Esophagus (tissue), 2 donors: ENCODE results near the gene PTGER3. TPM values are rescaled to one million over a fixed set of nuclear protein-coding genes. Genes with fewer than 3 reads are reported as not detected.

ENCODE experiments used
- H3K27ac ChIP-seq, 2 donors: one replicate each; pipeline ENCODE4 v1.5.1; 2013; ENCODE audit warnings: low read depth in 2 of 2, mild to moderate bottlenecking in 2 of 2, inconsistent platforms in 1 of 2, low read length in 1 of 2, moderate library complexity in 1 of 2
- H3K27me3 ChIP-seq, 2 donors: one replicate each; pipeline ENCODE4 v1.6.1; 2013; ENCODE audit warnings: low read length in 2 of 2, control low read depth in 1 of 2, mild to moderate bottlenecking in 1 of 2; ENCODE audit not compliant: insufficient read depth in 2 of 2, control insufficient read depth in 1 of 2
- H3K36me3 ChIP-seq, 2 donors: one replicate each; pipeline ENCODE4 v1.6.1; 2013; ENCODE audit warnings: low read length in 1 of 2; ENCODE audit not compliant: control insufficient read depth in 2 of 2, insufficient read depth in 2 of 2
- H3K4me1 ChIP-seq, 2 donors: one replicate each; pipeline ENCODE4 v1.6.1; 2013; ENCODE audit warnings: low read length in 1 of 2; ENCODE audit not compliant: control insufficient read depth in 2 of 2, insufficient read depth in 2 of 2
- H3K4me3 ChIP-seq, 2 donors: one replicate each; pipeline ENCODE4 v1.5.1; 2013; ENCODE audit warnings: low read length in 2 of 2, mild to moderate bottlenecking in 2 of 2, low read depth in 1 of 2, moderate library complexity in 1 of 2
- H3K9me3 ChIP-seq, 2 donors: one replicate each; pipeline ENCODE4 v1.6.1; 2013; ENCODE audit warnings: mild to moderate bottlenecking in 2 of 2, low read depth in 1 of 2, low read length in 1 of 2, moderate library complexity in 1 of 2; ENCODE audit not compliant: control insufficient read depth in 2 of 2, insufficient read depth in 1 of 2
- WGBS, 2 donors: extraction: QIAGEN DNeasy Blood & Tissue Kit; methylation state at CpG; one replicate each; pipeline ENCODE4 v1.1.7; 2013; 5-methylcytosine and 5-hydroxymethylcytosine counted together
- polyA plus RNA-seq, 2 donors: library from polyadenylated mRNA; stranded (reverse); fragments of 200-250 nt; gene quantifications; one replicate each; pipeline ENCODE4 v1.2.3, GENCODE V29; 2013
- donor health status: healthy with polysubstance abuse.
- donor health status: Bipolar disorder and iron deficiency.

PTGER3 gene
- polyA plus RNA-seq, 2 donors: 0.29 to 1.1 TPM

DNA sequence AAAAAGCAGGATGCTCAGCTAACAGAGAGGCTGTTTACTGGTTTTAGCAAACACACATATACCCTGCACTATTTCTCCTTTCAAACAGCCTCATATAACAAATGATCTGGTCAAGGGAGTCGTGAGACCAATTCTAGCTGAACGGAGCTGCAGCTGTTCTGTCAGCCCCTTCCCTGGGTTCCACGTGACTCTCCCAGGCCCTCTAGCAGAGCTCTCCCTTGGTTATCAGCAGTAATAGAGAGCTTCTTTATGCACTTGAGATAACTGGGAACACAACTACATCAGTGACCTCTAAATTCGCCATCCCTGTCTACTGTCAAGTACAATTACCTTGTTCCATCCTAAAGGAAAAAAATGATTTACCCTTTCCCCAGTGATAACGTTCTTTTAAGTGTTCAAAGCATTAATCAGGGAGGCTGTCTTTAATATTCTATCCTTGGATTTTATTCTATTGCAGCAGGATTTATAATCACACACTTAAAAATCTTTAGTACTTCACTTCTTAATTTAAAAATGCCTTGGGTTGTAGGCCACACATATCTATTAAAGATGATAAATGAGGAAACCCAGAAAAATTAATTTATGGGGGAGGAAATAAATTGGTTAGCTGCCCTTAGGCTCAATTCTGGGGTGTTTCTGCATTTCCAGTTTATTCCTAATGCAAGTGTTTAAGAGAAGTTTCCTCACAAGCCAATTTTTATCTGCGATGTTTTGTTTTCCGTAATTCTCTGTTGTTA is 28.2 kb downstream of the PTGER3 start:
- Histone ChIP-seq H3K36me3 (no peaks in the 10 kb centered on the region), H3K9me3 (no peaks in the 10 kb centered on the region), H3K4me3 (no peak overlapping the region), H3K27me3 (no peaks in the 10 kb centered on the region), H3K4me1 (no peaks in the 10 kb centered on the region), H3K27ac (no peak overlapping the region)
- 56 to 61% methylated on average over 7 of the region's 7 CpGs for WGBS, 2 donors

DNA sequence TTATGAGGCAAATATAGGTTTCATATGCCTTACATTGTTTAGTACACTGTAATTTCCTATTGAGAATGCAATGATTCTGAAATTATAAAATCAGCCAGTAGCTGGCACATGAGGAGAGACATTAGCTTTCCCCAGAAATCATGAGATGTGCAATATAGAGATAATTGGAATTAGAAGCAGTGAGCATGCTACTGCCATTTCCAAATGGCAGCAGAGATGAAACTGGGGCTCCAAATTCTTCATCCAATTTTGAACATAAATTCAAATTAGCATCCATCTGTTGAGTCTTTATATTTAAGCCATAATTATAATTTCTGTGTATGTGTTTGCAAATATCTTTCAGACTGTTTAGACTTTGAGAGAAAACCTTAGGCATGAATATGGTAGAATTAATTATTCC is 28.8 kb downstream of the PTGER3 start:
- no peaks in the 10 kb centered on the region for H3K9me3 ChIP-seq
- no peaks in the 10 kb centered on the region for H3K36me3 ChIP-seq
- no peak overlapping the region for H3K27ac ChIP-seq
- H3K27me3 ChIP-seq: no peaks in the 10 kb centered on the region
- no peak overlapping the region for H3K4me3 ChIP-seq
- no peaks in the 10 kb centered on the region for H3K4me1 ChIP-seq

DNA sequence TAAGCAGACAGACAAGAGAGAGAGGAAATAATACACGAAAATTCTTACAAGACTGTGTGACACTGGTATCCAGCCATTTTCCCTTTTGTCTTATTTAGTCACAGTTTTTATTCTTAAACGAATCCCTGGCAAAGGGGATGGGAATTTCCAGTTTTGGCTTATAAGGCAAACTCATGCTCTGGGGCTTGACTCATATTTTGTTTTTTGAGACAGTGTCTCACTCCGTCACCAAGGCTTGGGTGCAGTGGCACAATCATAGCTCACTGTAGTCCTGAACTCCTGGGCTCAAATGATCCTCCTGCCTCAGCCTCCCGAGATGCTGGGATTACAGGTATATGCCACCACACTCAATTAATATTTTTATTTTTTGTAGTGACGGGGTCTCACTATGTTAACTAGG is 31.9 kb downstream of the PTGER3 start:
- WGBS, 2 donors: 59 to 68% methylated on average over 5 of the region's 5 CpGs
- H3K4me3 ChIP-seq: no peak overlapping the region
- H3K27me3 ChIP-seq: no peaks in the 10 kb centered on the region
- no peaks in the 10 kb centered on the region for H3K36me3 ChIP-seq
- no peak overlapping the region for H3K27ac ChIP-seq
- H3K4me1 ChIP-seq: no peaks in the 10 kb centered on the region
- H3K9me3 ChIP-seq: no peaks in the 10 kb centered on the region

DNA sequence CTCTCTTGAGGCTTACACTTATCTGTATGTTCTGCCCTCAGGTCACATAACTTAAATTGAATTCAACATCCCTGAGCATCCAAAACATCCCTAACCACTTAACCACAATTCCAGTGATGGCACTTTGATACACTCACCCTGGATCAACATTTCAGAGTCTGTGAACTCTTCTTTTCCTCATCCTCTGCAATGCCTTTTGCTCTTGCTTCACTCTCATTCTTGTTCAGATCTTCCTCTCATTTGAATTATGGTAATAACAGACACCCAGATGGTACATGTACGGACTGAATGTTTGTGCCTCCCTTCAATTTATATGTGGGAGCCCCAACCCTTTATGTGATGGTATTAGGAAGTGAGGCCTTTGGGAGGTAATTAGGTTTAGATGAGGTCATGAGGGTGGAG is 33.4 kb downstream of the PTGER3 start:
- WGBS, 2 donors: 77 to 79% methylated on average over 1 of the region's 1 CpG
- no peaks in the 10 kb centered on the region for H3K4me1 ChIP-seq
- H3K27me3 ChIP-seq: no peaks in the 10 kb centered on the region
- H3K9me3 ChIP-seq: no peaks in the 10 kb centered on the region
- H3K27ac ChIP-seq: no peak overlapping the region
- no peak overlapping the region for H3K4me3 ChIP-seq
- no peaks in the 10 kb centered on the region for H3K36me3 ChIP-seq

DNA sequence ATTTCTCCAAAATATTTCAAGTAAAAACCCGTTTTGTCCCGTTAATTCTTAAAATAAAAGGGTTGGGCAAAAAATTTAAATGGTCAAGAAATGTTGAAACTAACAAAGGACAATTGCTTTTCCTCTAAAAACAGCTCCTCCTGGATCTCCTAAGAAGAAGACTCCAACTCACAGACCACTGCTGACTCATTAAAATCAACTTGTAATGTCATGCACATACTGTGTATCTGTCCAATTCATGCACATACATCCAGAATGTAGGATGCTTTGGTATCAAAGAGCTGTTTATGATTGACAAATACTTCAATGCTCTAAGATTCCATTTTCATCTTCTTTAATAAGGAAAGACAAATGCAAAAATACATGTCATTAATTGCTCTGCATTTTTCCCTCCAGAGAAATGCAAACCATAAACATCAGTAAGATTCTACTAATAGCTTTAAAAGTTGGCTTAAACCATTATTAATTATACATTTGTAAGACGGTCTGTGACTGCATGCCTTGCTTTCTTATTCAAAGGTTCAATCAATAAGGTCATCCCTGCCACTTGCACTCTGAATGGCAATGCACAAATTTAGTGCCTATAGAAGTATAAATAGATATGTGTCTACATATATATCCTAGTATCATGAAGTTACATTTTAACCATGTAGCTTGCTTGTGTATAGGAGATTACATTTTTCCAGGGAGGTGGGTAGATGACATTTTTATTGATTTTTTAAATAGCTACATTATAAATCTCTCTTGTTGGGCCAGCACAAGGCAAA is 44.7 kb downstream of the PTGER3 start:
- Histone ChIP-seq H3K27ac (no peak overlapping the region), H3K9me3 (no peaks in the 10 kb centered on the region), H3K36me3 (no peaks in the 10 kb centered on the region), H3K4me3 (no peak overlapping the region), H3K27me3 (no peaks in the 10 kb centered on the region), H3K4me1 (no peaks in the 10 kb centered on the region)
- WGBS, 2 donors: 73 to 78% methylated on average over 3 of the region's 3 CpGs

DNA sequence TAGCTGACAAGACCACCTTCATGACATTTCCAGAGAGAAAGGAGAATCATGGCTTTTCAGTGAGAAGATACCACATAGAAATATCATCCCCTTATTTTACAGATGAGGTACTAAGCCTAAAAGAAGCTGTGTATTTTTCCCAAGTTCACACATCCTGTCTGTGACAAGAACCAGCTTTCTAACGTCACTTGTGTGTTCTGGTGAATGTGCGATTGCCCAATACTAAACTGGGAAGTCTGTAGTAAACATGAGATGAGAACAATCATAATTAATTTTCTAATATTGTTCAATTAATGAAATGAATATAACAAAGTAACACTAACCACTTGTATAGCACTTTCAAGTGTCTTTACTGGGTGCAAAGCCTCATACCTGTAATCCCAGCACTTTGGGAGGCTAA is 46.0 kb downstream of the PTGER3 start:
- Histone ChIP-seq H3K36me3 (no peaks in the 10 kb centered on the region), H3K27ac (no peak overlapping the region), H3K4me1 (no peaks in the 10 kb centered on the region), H3K27me3 (no peaks in the 10 kb centered on the region), H3K9me3 (no peaks in the 10 kb centered on the region), H3K4me3 (no peak overlapping the region)
- WGBS, 2 donors: 50 to 58% methylated on average over 2 of the region's 2 CpGs

DNA sequence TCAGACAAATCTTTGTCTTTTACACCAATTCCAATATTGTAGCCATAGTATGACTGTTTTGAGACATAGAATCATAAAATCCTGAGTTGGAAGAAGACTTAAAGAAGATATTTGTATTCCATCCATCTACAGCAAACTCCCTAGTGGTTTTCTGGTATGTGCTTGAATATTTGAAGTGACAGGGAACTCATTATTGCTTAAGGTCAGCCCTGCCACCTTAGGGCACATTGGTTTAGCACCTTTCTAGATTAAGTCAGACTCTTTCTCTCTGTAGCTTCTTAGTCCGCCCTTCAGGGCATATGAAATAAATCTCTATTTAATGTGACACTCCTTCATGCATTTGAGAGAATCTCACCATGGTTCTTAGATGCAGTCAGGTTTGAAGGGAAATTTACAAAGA is 49.8 kb downstream of the PTGER3 start:
- H3K27me3 ChIP-seq: no peaks in the 10 kb centered on the region
- 76 to 88% methylated on average over 1 of the region's 1 CpG for WGBS, 2 donors
- no peak overlapping the region for H3K27ac ChIP-seq
- no peaks in the 10 kb centered on the region for H3K9me3 ChIP-seq
- H3K36me3 ChIP-seq: no peaks in the 10 kb centered on the region
- H3K4me3 ChIP-seq: no peak overlapping the region
- H3K4me1 ChIP-seq: no peaks in the 10 kb centered on the region

DNA sequence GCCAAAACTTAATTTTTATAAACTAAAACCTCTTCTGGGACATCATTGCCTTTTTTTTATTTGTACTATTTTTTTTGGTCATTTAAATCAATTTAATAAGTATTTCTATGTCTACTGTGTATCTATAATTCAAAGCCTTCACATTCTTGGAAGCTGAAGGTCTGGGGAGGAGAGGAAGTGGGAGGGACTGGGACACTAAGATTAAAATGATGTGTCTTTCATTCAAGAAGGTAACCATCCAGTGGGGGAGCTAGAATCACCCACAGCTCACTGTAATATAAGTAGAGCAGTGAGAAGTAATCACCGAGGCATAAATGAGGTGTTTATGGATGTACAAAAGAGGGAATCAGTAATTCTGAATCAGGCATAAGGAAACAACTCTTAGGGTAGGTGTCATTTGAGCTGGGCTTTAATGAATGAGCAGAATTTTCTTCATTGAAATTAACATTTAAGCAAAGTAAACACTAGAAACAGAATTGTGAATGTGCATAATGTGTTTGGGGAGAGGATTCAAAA is 52.8 kb downstream of the PTGER3 start:
- Histone ChIP-seq H3K27ac (no peak overlapping the region), H3K36me3 (no peaks in the 10 kb centered on the region)
- WGBS, 2 donors: 85 to 94% methylated on average over 1 of the region's 1 CpG

DNA sequence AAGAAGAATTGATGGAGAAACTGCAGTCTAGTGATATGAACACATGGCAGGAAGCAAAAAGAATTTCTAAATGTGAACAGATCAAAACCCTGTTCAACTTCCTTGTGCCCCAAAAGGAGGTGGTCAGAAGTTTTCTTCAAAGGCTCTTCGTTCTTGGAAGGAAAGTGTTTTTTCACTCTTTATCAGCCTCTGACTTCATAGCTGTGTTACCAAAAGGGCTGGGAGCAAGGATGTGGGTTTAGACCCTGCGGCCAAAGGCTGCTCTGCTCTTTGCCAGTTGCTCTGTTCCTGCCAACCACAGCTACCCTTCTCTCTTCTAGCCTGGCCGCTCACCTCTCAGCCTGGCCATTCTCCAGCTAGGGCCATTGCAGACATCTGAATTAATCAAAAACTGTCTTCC is 53.8 kb downstream of the PTGER3 start:
- H3K9me3 ChIP-seq: no peaks in the 10 kb centered on the region
- no peaks in the 10 kb centered on the region for H3K27me3 ChIP-seq

More for the DNA sequence above, 52.8 kb downstream of the PTGER3 start:
- Histone ChIP-seq H3K4me3 (no peak overlapping the region), H3K4me1 (no peaks in the 10 kb centered on the region), H3K27me3 (no peaks in the 10 kb centered on the region), H3K9me3 (no peaks in the 10 kb centered on the region)

More for the DNA sequence above, 53.8 kb downstream of the PTGER3 start:
- no peaks in the 10 kb centered on the region for H3K4me1 ChIP-seq
- H3K36me3 ChIP-seq: no peaks in the 10 kb centered on the region
- H3K27ac ChIP-seq: no peak overlapping the region
- H3K4me3 ChIP-seq: no peak overlapping the region
- 72 to 83% methylated on average over 3 of the region's 3 CpGs for WGBS, 2 donors
